ENCODE results near the gene PODXL2.

- TF ChIP-seq CTCF (IDR thresholded peaks at IDR 0.05) (no peak), POLR2A (IDR thresholded peaks at IDR 0.05) (no peak)
These were observed 77.9 kb downstream of the PODXL2 start for GRCh38 chr3:127706785-127707351.
